SU-DHL-6 (cell line): ENCODE results near the gene GRAMD2B.
"Not testable (repeated sequence)": the region's sequence is repeated elsewhere in the genome, so short reads cannot be mapped to it uniquely, and the experiment has no call there.

Experiments
- H2AFZ ChIP-seq: fragments of 200-600 bp; sonication (generic); 2 replicates; pipeline ENCODE4 v1.6.1; 2014; ENCODE audit warnings: low read depth, mild to moderate bottlenecking, moderate library complexity, mixed read lengths, antibody characterized with exemption, low read length; ENCODE audit not compliant: severe bottlenecking
- H3F3A ChIP-seq: fragments of 200-600 bp; shearing (Covaris generic); 2 replicates; pipeline ENCODE4 v1.6.0; 2016; ENCODE audit warnings: antibody characterized with exemption, mild to moderate bottlenecking; ENCODE audit not compliant: insufficient read depth
- H3K27ac ChIP-seq: fragments of 200-600 bp; sonication (generic); 2 replicates; pipeline ENCODE4 v1.5.1; 2016; ENCODE audit warnings: low read depth, mild to moderate bottlenecking, low read length, moderate library complexity, mixed read lengths
- H3K27me3 ChIP-seq: fragments of 200-600 bp; sonication (generic), shearing (Covaris generic); 2 replicates; pipeline ENCODE4 v1.6.0; 2014; ENCODE audit warnings: mild to moderate bottlenecking, low read length
- H3K36me3 ChIP-seq: fragments of 200-600 bp; sonication (generic); 2 replicates; pipeline ENCODE4 v1.6.1; 2014; ENCODE audit warnings: mild to moderate bottlenecking, low read length, mixed read lengths
- H3K4me2 ChIP-seq: fragments of 300-600, 200-600 bp; shearing (Covaris generic), sonication (generic); 2 replicates; pipeline ENCODE4 v1.6.0; 2014; ENCODE audit warnings: low read length, low read depth, mild to moderate bottlenecking; ENCODE audit not compliant: poor library complexity, severe bottlenecking
- H3K4me3 ChIP-seq: fragments of 200-600 bp; sonication (generic); 2 replicates; pipeline ENCODE4 v1.5.1; 2014; ENCODE audit warnings: antibody characterized with exemption, low read length, mild to moderate bottlenecking, mixed read lengths; ENCODE audit not compliant: insufficient read depth, poor library complexity, severe bottlenecking
- H3K79me2 ChIP-seq: fragments of 200-600 bp; sonication (generic); 2 replicates; pipeline ENCODE4 v1.6.1; 2014; ENCODE audit warnings: mild to moderate bottlenecking, low read length, moderate library complexity; ENCODE audit not compliant: insufficient read depth
- H3K9ac ChIP-seq: fragments of 200-600 bp; sonication (generic); 2 replicates; pipeline ENCODE4 v1.7.0; 2014; ENCODE audit warnings: mild to moderate bottlenecking, low read length
- H3K9me2 ChIP-seq: fragments of 200-600 bp; sonication (generic); replicated peaks from 2 replicates; pipeline ENCODE4 v1.6.1; 2014; ENCODE audit warnings: low read length; ENCODE audit not compliant: insufficient read depth
- H3K9me3 ChIP-seq: fragments of 200-600 bp; sonication (generic); 2 replicates; pipeline ENCODE4 v1.6.1; 2014; ENCODE audit warnings: low read length, mixed read lengths; ENCODE audit not compliant: insufficient read depth
- H4K20me1 ChIP-seq: fragments of 200-600 bp; sonication (generic); 2 replicates; pipeline ENCODE4 v1.6.1; 2014; ENCODE audit warnings: low read depth, mild to moderate bottlenecking, antibody characterized with exemption, low read length, moderate library complexity, mixed read lengths
- CTCF ChIP-seq: fragments of 200-600 bp; sonication (generic); IDR thresholded peaks from one replicate; pipeline ENCODE4 v1.5.1; 2017; ENCODE audit warnings: antibody characterized with exemption, mild to moderate bottlenecking, low read length, moderate library complexity; ENCODE audit not compliant: insufficient read depth, poor library complexity, severe bottlenecking
- EZH2phosphoT487 ChIP-seq: fragments of 200-600 bp; sonication (generic), shearing (Covaris generic); conservative IDR thresholded peaks from 2 replicates; pipeline ENCODE4 v1.6.1; 2018; ENCODE audit warnings: mild to moderate bottlenecking, antibody characterized with exemption, low read length, moderate library complexity, mixed read lengths

The GRAMD2B gene

DNA sequence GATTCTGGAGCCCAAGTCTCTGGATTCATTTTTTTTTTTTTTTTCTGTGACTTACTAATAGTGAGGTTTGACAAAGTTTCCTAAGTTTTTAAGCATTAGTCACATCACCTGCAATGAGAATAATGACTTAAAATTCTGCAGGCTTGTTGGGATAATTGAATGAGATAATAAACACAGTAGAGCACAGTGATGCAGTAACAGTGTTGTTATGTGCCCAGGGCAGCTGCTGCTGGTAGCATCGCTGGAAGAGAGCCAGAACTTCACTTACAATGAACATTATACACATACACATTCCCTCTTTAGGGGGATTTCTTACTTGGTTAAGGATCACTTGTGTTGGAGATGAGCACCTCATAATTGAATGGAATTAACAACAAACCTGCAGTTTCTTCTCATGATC, 92.9 kb downstream of the GRAMD2B start:
- H3K9me2 ChIP-seq, result no peaks in the 10 kb centered on the region
- no peaks in the 10 kb centered on the region for H3K36me3 ChIP-seq
- H3K4me2 ChIP-seq, result no peak overlapping the region
- no peak overlapping the region for H3K4me3 ChIP-seq
- no peak overlapping the region for H3K9ac ChIP-seq
- H4K20me1 ChIP-seq, result no peaks in the 10 kb centered on the region
- no peak for TF ChIP-seq CTCF
- TF ChIP-seq EZH2phosphoT487, result no peak
- H3K9me3 ChIP-seq, result no peaks in the 10 kb centered on the region
- no peaks in the 10 kb centered on the region for H3F3A ChIP-seq
- no peak overlapping the region for H2AFZ ChIP-seq
- no peak overlapping the region for H3K27ac ChIP-seq
- no peaks in the 10 kb centered on the region for H3K79me2 ChIP-seq
- no peaks in the 10 kb centered on the region for H3K27me3 ChIP-seq

DNA sequence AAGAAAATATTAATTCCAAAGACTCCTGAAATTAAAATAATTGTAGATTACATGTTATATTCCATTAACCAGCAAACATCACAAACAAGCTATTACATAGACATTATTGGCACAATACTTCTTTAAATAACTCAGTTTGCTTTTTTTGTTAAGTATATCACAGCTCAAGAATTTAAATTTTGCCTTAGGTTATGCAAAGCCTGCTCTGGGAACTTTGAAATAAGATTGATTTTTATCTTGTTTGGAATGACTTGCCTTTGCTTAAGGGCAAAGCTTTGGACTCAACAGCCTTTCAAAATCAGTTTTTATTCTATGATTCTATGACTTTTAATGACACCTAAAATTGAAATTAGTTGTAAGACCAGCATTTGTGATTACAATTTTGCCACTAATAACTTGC, 93.6 kb downstream of the GRAMD2B start:
- H2AFZ ChIP-seq, result no peak overlapping the region
- no peaks in the 10 kb centered on the region for H3F3A ChIP-seq

GRCh38 chr5:126519223-126519622, 96.0 kb downstream of the GRAMD2B start:
- H2AFZ ChIP-seq, H3K9ac ChIP-seq, H3K27ac ChIP-seq, H4K20me1 ChIP-seq, H3K9me3 ChIP-seq, H3K4me2 ChIP-seq, H3K4me3 ChIP-seq, H3K27me3 ChIP-seq, H3F3A ChIP-seq, H3K9me2 ChIP-seq, H3K79me2 ChIP-seq, H3K36me3 ChIP-seq: not testable (repeated sequence)

More for the DNA sequence above, 93.6 kb downstream of the GRAMD2B start:
- H3K27me3 ChIP-seq, result no peaks in the 10 kb centered on the region
- no peaks in the 10 kb centered on the region for H3K9me3 ChIP-seq
- no peaks in the 10 kb centered on the region for H4K20me1 ChIP-seq
- no peak overlapping the region for H3K9ac ChIP-seq
- H3K27ac ChIP-seq, result no peak overlapping the region
- H3K9me2 ChIP-seq, result no peaks in the 10 kb centered on the region
- no peak overlapping the region for H3K4me2 ChIP-seq
- no peak for TF ChIP-seq CTCF
- no peak for TF ChIP-seq EZH2phosphoT487
- no peaks in the 10 kb centered on the region for H3K79me2 ChIP-seq
- no peaks in the 10 kb centered on the region for H3K36me3 ChIP-seq
- H3K4me3 ChIP-seq, result no peak overlapping the region

- Histone ChIP-seq H3K4me3 (no peak overlapping the region), H2AFZ (no peak overlapping the region), H3K27me3 (no peaks in the 10 kb centered on the region), H3K9me2 (no peaks in the 10 kb centered on the region), H3K9me3 (no peaks in the 10 kb centered on the region), H3F3A (no peaks in the 10 kb centered on the region), H3K36me3 (no peaks in the 10 kb centered on the region), H3K9ac (no peak overlapping the region), H3K4me2 (no peak overlapping the region), H3K79me2 (no peaks in the 10 kb centered on the region), H4K20me1 (no peaks in the 10 kb centered on the region), H3K27ac (no peak overlapping the region)
- TF ChIP-seq CTCF (no peak), EZH2phosphoT487 (no peak)
Measured at GRCh38 chr5:126519637-126520592, 96.7 kb downstream of the GRAMD2B start.
